Astrocyte of the spinal cord (primary cell): Measurements from ENCODE around the gene LINC00237.

Source experiments
- DNase-seq: peaks from one replicate; pipeline ENCODE4 v3.0.0; 2011; ENCODE audit warnings: low read depth, low spot score
- H3K4me3 ChIP-seq: 2 replicates; pipeline ENCODE4 v1.5.1; 2011; ENCODE audit warnings: low read depth, mild to moderate bottlenecking, low read length, moderate library complexity
- in situ Hi-C: cut with HindIII; loops from 2 replicates; pipeline ENCODE4 v1.10.0; 2017; ENCODE audit warnings: low sequenced_read_pairs
- TF ChIP-seq, protein P1 (sequence below): IDR thresholded peaks from 2 replicates; pipeline ENCODE4 v1.5.1; 2012; ENCODE audit warnings: low read depth, mild to moderate bottlenecking, low read length, inconsistent platforms

LINC00237 gene

DNA sequence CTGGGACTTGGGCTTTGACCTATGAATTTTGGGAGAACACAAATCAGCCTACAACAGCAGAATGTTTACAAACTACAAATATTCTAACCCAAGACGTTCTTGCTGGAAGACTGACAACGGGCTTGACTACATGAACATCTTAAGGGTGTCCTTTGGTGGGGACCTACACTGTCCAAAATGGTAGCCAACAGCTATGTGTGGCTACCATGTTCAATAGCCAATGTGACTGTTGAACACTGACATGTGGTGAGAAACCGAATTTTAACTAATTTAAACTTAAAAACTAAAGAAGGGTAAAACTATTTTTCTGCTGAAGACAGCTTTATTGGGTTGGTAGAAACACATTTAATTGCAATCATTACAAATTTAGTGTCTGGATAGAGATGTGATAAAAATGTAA lies 30.1 kb downstream of the LINC00237 start:
- in situ Hi-C loops, result no loop called here
- no peak for DNase-seq
- TF ChIP-seq, protein P1, sequence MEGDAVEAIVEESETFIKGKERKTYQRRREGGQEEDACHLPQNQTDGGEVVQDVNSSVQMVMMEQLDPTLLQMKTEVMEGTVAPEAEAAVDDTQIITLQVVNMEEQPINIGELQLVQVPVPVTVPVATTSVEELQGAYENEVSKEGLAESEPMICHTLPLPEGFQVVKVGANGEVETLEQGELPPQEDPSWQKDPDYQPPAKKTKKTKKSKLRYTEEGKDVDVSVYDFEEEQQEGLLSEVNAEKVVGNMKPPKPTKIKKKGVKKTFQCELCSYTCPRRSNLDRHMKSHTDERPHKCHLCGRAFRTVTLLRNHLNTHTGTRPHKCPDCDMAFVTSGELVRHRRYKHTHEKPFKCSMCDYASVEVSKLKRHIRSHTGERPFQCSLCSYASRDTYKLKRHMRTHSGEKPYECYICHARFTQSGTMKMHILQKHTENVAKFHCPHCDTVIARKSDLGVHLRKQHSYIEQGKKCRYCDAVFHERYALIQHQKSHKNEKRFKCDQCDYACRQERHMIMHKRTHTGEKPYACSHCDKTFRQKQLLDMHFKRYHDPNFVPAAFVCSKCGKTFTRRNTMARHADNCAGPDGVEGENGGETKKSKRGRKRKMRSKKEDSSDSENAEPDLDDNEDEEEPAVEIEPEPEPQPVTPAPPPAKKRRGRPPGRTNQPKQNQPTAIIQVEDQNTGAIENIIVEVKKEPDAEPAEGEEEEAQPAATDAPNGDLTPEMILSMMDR, result no peak
- H3K4me3 ChIP-seq, result no peak overlapping the region

DNA sequence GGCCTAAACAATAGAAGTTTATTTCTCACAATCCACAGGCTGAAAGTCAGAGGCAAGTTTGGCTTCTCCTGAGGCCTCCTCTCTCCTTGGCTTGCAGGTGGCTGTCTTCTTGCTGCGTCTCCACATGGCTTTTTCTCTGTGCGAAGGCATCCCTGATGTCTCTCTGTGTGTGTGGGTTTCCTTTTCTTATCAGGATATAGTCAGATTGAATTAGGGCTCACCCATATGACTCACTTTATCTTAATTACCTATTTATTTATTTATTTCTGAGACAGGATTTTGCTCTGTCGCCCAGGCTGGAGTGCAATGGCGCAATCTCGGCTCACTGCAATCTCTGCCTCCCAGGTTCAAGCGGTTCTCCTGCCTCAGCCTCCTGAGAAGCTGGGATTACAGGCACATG lies 30.7 kb downstream of the LINC00237 start:
- TF ChIP-seq, protein P1, result no peak
- no peak overlapping the region for H3K4me3 ChIP-seq
- in situ Hi-C loops, result no loop called here
- DNase-seq, result no peak

DNA sequence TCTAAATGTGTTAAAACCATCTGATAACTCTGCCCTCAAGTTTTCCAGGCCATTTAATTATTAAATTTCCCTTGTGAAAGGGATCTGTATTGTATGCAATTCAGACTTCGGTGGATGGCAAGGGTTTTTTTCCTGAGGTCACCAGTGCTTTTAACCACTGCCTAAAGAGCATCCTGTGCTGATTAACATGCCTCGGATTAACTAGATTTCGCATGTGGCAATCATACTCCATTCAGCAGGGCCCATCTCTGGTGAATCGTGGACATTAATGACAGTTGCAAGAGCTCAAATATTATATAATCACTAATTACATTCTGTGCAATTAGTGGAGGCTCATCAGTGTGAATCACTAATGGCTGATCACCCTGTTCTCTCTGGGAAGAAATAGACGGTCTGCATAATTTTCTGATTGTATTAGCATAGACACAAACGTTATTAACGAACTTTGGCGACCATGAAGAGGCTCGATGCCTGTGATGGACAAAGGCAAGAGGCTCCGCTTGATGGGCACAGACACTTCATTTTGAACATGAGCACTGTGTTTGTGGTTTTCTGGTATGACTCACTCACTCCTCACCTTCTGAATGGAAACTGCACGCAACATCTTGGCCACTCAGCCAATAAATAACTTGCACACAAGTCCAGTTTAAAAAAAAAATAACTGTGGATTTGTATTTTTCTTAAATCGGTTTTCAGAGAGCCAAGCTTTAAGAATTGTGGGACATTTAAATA lies 31.4 kb downstream of the LINC00237 start:
- in situ Hi-C loops, result no loop called here
- no peak for DNase-seq
- TF ChIP-seq, protein P1, result no peak
- H3K4me3 ChIP-seq, result no peak overlapping the region

DNA sequence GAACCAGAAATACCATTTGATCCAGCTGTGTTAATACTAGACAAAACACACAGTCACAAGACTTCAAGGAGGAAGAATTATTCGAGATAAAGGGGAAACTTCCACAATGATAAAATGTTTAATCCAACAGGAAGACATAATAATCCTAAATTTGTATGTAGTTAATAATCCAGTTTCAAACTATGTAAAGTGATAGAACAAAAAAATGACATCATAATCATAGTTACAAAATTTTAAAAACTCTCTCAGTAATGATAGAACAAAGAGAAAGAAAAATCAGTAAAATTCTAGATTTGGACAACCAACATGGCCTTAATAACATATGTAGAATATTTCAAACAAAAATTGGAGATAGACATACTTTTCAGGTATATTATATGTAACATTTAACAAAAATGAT lies 38.9 kb downstream of the LINC00237 start:
- in situ Hi-C loops, result no loop called here
- DNase-seq, result no peak
- TF ChIP-seq, protein P1, result no peak
- no peak overlapping the region for H3K4me3 ChIP-seq

DNA sequence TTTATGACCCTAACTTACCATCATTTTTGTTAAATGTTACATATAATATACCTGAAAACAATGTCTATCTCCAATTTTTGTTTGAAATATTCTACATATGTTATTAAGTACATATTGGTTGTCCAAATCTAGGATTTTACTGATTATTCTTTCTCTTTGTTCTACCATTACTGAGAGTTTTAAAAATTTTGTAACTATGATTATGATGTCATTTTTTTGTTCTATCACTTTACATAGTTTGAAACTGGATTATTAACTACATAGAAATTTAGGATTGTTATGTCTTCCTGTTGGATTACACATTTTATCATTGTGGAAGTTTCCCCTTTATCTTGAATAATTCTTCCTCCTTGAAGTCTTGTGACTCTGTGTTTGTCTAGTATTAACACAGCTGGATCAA lies 41.2 kb downstream of the LINC00237 start:
- in situ Hi-C loops, result no loop called here
- no peak for DNase-seq
- H3K4me3 ChIP-seq, result no peak overlapping the region
- TF ChIP-seq, protein P1, result no peak

DNA sequence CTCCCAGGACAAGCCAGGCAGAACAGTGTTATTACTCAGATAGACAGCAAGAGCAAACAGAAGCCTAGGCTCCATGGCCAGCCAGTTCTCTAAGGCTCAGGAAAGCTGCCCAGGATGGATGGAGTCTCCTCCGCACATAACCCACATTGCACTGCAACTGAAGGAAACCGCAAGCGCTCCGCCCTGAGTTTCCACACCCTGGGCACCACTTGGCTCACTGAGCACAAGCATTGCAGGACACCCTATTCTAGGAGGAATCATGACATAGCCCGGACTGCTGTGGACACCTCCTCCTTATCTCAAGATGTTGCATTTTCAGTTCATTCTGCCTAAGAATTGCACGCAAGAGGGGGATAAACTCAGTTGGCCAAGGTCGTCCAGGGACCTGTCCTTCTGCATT lies 42.9 kb downstream of the LINC00237 start:
- in situ Hi-C loops, result no loop called here
- no peak overlapping the region for H3K4me3 ChIP-seq
- TF ChIP-seq, protein P1, result no peak
- no peak for DNase-seq
